OCI-LY7 (cell line): ENCODE measurements around the gene GRAP2.

Experiments used
- CTCF ChIP-seq: fragments of 200-600 bp; sonication (generic); conservative IDR thresholded peaks from 2 replicates; pipeline ENCODE4 v1.5.1; 2014; ENCODE audit warnings: mild to moderate bottlenecking, antibody characterized with exemption, low read length, moderate library complexity, mixed read lengths
- EZH2phosphoT487 ChIP-seq: fragments of 200-600 bp; sonication (generic); IDR thresholded peaks from 2 replicates; pipeline ENCODE4 v1.6.1; 2018; ENCODE audit warnings: low read depth, borderline replicate concordance, mild to moderate bottlenecking, mixed run types, antibody characterized with exemption, low read length, moderate library complexity, mixed read lengths

GRCh38 chr22:39893526-39893925, 7.4 kb upstream of the GRAP2 start, which contains the start of gene ENTHD1:
- TF ChIP-seq CTCF (no peak), EZH2phosphoT487 (no peak)
